IMR-90 (cell line): ENCODE data around the gene POC1B. TPM values are rescaled to one million over a fixed set of nuclear protein-coding genes. Genes with fewer than 3 reads are reported as not detected.

ENCODE experiments used
- ATAC-seq: fragments of 200-7000 bp; cut with Tn5 transposase; 2 replicates; pipeline ENCODE4 v1.9.1; 2020; ENCODE audit warnings: low read depth, mild to moderate bottlenecking, moderate library complexity
- BruUV-seq: library from RNA; stranded (reverse); fragments of 400-500 nt; replicated peaks from 2 replicates; lab custom pipeline; 2021; lab: Mats Ljungman, UMichigan
- CTCF ChIA-PET: fragments of 300-600 bp; formaldehyde crosslinking; extraction: SDS; loops from one replicate; lab custom pipeline; 2021; ENCODE audit warnings: antibody characterized with exemption; lab: Yijun Ruan, JAX
- POLR2A ChIA-PET: fragments of 300-600 bp; sonication (Branson Sonifier 250); formaldehyde crosslinking; loops from one replicate; lab custom pipeline; 2022; ENCODE audit warnings: antibody characterized with exemption; ENCODE audit not compliant: unreplicated experiment; lab: Charles Lee
- DNase-seq: peaks from one replicate; pipeline ENCODE4 v3.0.0; 2013
- H2AFZ ChIP-seq: replicated peaks from 2 replicates; pipeline ENCODE3; 2013; ENCODE audit warnings: low read length, mild to moderate bottlenecking; ENCODE audit not compliant: poor library complexity
- H2AK5ac ChIP-seq: 2 replicates; pipeline ENCODE4 v1.6.1; 2013; ENCODE audit warnings: low read depth, low read length, inconsistent platforms
- H2AK9ac ChIP-seq: replicated peaks from 2 replicates; pipeline ENCODE3; 2013; ENCODE audit warnings: mild to moderate bottlenecking, low read depth, low read length, moderate library complexity; ENCODE audit not compliant: poor library complexity
- H2BK120ac ChIP-seq: 2 replicates; pipeline ENCODE4 v1.6.1; 2013; ENCODE audit warnings: low read depth, low read length, inconsistent platforms
- H2BK15ac ChIP-seq: 3 replicates; pipeline ENCODE4 v1.6.1; 2013; ENCODE audit warnings: low read depth, low read length, inconsistent platforms
- H2BK20ac ChIP-seq: 2 replicates; pipeline ENCODE4 v1.6.1; 2013; ENCODE audit warnings: low read depth, mild to moderate bottlenecking, inconsistent platforms, low read length, moderate library complexity
- H2BK5ac ChIP-seq: 2 replicates; pipeline ENCODE4 v1.6.1; 2013; ENCODE audit warnings: mild to moderate bottlenecking, low read depth, low read length, inconsistent platforms; ENCODE audit not compliant: poor library complexity, severe bottlenecking
- H3K14ac ChIP-seq: replicated peaks from 2 replicates; pipeline ENCODE4 v1.6.1; 2013; ENCODE audit warnings: low read depth, low read length, inconsistent platforms
- H3K18ac ChIP-seq: 2 replicates; pipeline ENCODE4 v1.6.1; 2013; ENCODE audit warnings: low read depth, low read length, control low read depth
- H3K23ac ChIP-seq: 2 replicates; pipeline ENCODE4 v1.6.1; 2013; ENCODE audit warnings: low read depth, low read length, inconsistent platforms
- H3K27ac ChIP-seq: 2 replicates; pipeline ENCODE4 v1.5.1; 2013; ENCODE audit warnings: mild to moderate bottlenecking, control low read depth, low read length; ENCODE audit not compliant: insufficient read depth
- H3K27me3 ChIP-seq: 2 replicates; pipeline ENCODE4 v1.6.1; 2013; ENCODE audit warnings: low read length; ENCODE audit not compliant: control insufficient read depth, insufficient read depth
- H3K36me3 ChIP-seq: 2 replicates; pipeline ENCODE4 v1.6.1; 2013; ENCODE audit warnings: low read length, mixed read lengths; ENCODE audit not compliant: control insufficient read depth, insufficient read depth
- H3K4ac ChIP-seq: 2 replicates; pipeline ENCODE4 v1.6.1; 2013; ENCODE audit warnings: low read depth, low read length, inconsistent platforms
- H3K4me1 ChIP-seq: 2 replicates; pipeline ENCODE4 v1.6.1; 2013; ENCODE audit warnings: low read length, mixed read lengths; ENCODE audit not compliant: control insufficient read depth, insufficient read depth
- H3K4me2 ChIP-seq: 2 replicates; pipeline ENCODE4 v1.6.1; 2013; ENCODE audit warnings: low read depth, mild to moderate bottlenecking, control low read depth, low read length, moderate library complexity
- H3K4me3 ChIP-seq: 2 replicates; pipeline ENCODE4 v1.5.1; 2013; ENCODE audit warnings: low read depth, mild to moderate bottlenecking, control low read depth, low read length, moderate library complexity; ENCODE audit not compliant: insufficient read depth
- H3K56ac ChIP-seq: 2 replicates; pipeline ENCODE4 v1.6.1; 2013; ENCODE audit warnings: low read length, inconsistent platforms; ENCODE audit not compliant: insufficient read depth; ENCODE audit errors: extremely low read depth
- H3K79me1 ChIP-seq, 2 experiments: 2 replicates each; pipeline ENCODE4 v1.6.1; 2013; ENCODE audit warnings: low read length in 2 of 2, inconsistent platforms in 1 of 2, low read depth in 1 of 2
- H3K9ac ChIP-seq: 2 replicates; pipeline ENCODE4 v1.6.1; 2013; ENCODE audit warnings: low read depth, low read length, control low read depth
- H3K9me1 ChIP-seq: 2 replicates; pipeline ENCODE4 v1.6.1; 2013; ENCODE audit warnings: low read length, inconsistent platforms; ENCODE audit not compliant: insufficient read depth
- H3K9me3 ChIP-seq: 2 replicates; pipeline ENCODE4 v1.6.1; 2013; ENCODE audit warnings: low read length; ENCODE audit not compliant: control insufficient read depth, insufficient read depth
- H4K20me1 ChIP-seq: 2 replicates; pipeline ENCODE4 v1.6.1; 2013; ENCODE audit warnings: low read length, inconsistent platforms; ENCODE audit not compliant: insufficient read depth
- H4K5ac ChIP-seq: 2 replicates; pipeline ENCODE4 v1.6.1; 2013; ENCODE audit warnings: mild to moderate bottlenecking, low read depth, low read length, control low read depth
- H4K8ac ChIP-seq, 2 experiments: 2 replicates each; pipeline ENCODE4 v1.6.1; 2013; ENCODE audit warnings: low read depth in 2 of 2, low read length in 2 of 2, control low read depth in 1 of 2, inconsistent platforms in 1 of 2
- H4K91ac ChIP-seq: 2 replicates; pipeline ENCODE4 v1.6.1; 2013; ENCODE audit warnings: low read depth, low read length, inconsistent platforms; ENCODE audit not compliant: insufficient read depth
- BHLHE40 ChIP-seq: fragments of 150-350 bp; IDR thresholded peaks from 2 replicates; pipeline ENCODE4 v1.6.1; 2016; ENCODE audit warnings: mild to moderate bottlenecking, low read depth, low read length
- CEBPB ChIP-seq: IDR thresholded peaks from 2 replicates; pipeline ENCODE4 v1.6.1; 2012; ENCODE audit warnings: low read depth, low read length, improper control_type of control experiment
- MAFK ChIP-seq: IDR thresholded peaks from 2 replicates; pipeline ENCODE4 v1.6.1; 2012; ENCODE audit warnings: low read depth, low read length, improper control_type of control experiment
- MAZ ChIP-seq: IDR thresholded peaks from 2 replicates; pipeline ENCODE4 v1.6.1; 2012; ENCODE audit warnings: low read depth, mild to moderate bottlenecking, low read length, improper control_type of control experiment, moderate library complexity, borderline replicate concordance
- MXI1 ChIP-seq: IDR thresholded peaks from 2 replicates; pipeline ENCODE4 v1.6.1; 2012; ENCODE audit warnings: low read depth, mild to moderate bottlenecking, low read length, moderate library complexity, borderline replicate concordance
- RAD21 ChIP-seq: IDR thresholded peaks from 2 replicates; pipeline ENCODE4 v1.6.1; 2012; ENCODE audit warnings: low read length, improper control_type of control experiment
- RCOR1 ChIP-seq: IDR thresholded peaks from 2 replicates; pipeline ENCODE4 v1.6.1; 2012; ENCODE audit warnings: mild to moderate bottlenecking, low read length, improper control_type of control experiment; ENCODE audit not compliant: insufficient replicate concordance
- SMC3 ChIP-seq: fragments of 150-350 bp; IDR thresholded peaks from 2 replicates; pipeline ENCODE4 v1.6.1; 2016; ENCODE audit warnings: low read depth, mild to moderate bottlenecking, antibody characterized with exemption, low read length, moderate library complexity
- WGBS, 2 experiments: methylation state at CpG; one replicate each; pipeline versions ENCODE4 v1.1.5 to v1.1.7; 2013; ENCODE audit warnings: missing lambda C conversion rate in 2 of 2; ENCODE audit not compliant: insufficient read length in 1 of 2; ENCODE audit errors: extremely low coverage in 2 of 2; 5-methylcytosine and 5-hydroxymethylcytosine counted together
- dilution Hi-C: fragments of 300-500 bp; cut with HindIII; formaldehyde crosslinking; loops from one replicate; pipeline ENCODE4 v1.14.3; 2018; ENCODE audit warnings: low sequenced_read_pairs; ENCODE audit not compliant: unreplicated experiment
- in situ Hi-C: fragments of 300-500 bp; cut with MboI; formaldehyde crosslinking; loops from 3 replicates; pipeline ENCODE4 v1.14.3; 2019; ENCODE audit warnings: low sequenced_read_pairs, inconsistent platforms, mixed read lengths
- intact Hi-C: fragments of 100-400 bp; cut with micrococcal nuclease; formaldehyde crosslinking; loops from 2 replicates; pipeline ENCODE4 v1.10.0; 2022
- polyA plus RNA-seq, 3 experiments: library from polyadenylated mRNA; depleted of rRNA; stranded (reverse); fragments of >200 nt; gene quantifications; 2 replicates each; pipeline ENCODE4 v1.2.3, GENCODE V29; 2012; ENCODE audit warnings: low replicate concordance in 1 of 3
- total RNA-seq: library from RNA; depleted of rRNA; stranded (reverse); fragments of >200 nt; gene quantifications from 2 replicates; pipeline ENCODE4 v1.2.3, GENCODE V29; 2012
- TF ChIP-seq, protein P1 (sequence below): fragments of 150-350 bp; IDR thresholded peaks from 2 replicates; pipeline ENCODE4 v1.6.1; 2017; ENCODE audit warnings: mild to moderate bottlenecking, antibody characterized with exemption, low read length, low read depth
- TF ChIP-seq, protein P2 (sequence below): fragments of 150-350 bp; IDR thresholded peaks from 2 replicates; pipeline ENCODE4 v1.6.1; 2016; ENCODE audit warnings: low read depth, mild to moderate bottlenecking, low read length, moderate library complexity, borderline replicate concordance
- TF ChIP-seq, protein P3 (sequence below): conservative IDR thresholded peaks from 2 replicates; pipeline ENCODE4 v1.5.1; 2012; ENCODE audit warnings: mild to moderate bottlenecking, low read depth, low read length, improper control_type of control experiment

POC1B gene
- total and polyA plus RNA-seq, 2 of the 4 experiments (the other 2 are of a cell fraction): 5.0 to 10.4 TPM

DNA sequence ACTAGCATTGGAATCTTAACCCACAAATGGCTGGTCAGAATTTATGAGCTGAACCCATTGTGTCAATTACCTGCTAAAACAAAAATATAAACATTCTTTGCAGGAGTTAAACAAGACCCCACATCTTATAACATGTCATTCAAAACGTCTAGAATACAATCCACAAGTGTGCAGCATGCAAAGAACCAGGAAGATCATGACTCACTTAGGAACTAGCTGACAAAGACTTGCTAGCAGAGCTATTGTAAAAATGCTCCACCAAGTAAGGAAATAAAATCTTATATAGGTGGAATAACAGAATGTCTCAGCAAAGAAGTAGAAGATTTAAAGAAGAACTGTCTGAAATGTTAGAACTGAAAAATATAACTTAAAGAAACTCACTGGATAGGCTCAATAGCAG lies 26.5 kb upstream of the POC1B start:
- POLR2A ChIA-PET: no interaction called here
- peak; percentile 45 for DNase-seq
- Histone ChIP-seq H3K4me2 (no peak overlapping the region), H3K27me3 (no peaks in the 10 kb centered on the region), H3K79me1 (no peaks in the 10 kb centered on the region), H2AK9ac (no peak overlapping the region), H3K9ac (no peak overlapping the region), H2AFZ (no peak overlapping the region), H3K4ac (no peak overlapping the region), H3K9me3 (no peaks in the 10 kb centered on the region), H3K56ac (no peak overlapping the region), H4K8ac (no peak overlapping the region), H4K5ac (no peak overlapping the region), H3K23ac (no peak overlapping the region), H2BK15ac (no peak overlapping the region), H3K4me1 (no peaks in the 10 kb centered on the region), H4K91ac (no peak overlapping the region), H2BK120ac (no peak overlapping the region), H2BK5ac (no peak overlapping the region), H2BK20ac (no peak overlapping the region), H3K9me1 (no peaks in the 10 kb centered on the region), H3K14ac (no peak overlapping the region), H4K20me1 (no peaks in the 10 kb centered on the region), H3K27ac (no peak overlapping the region), H3K18ac (no peak overlapping the region), H3K4me3 (no peak overlapping the region), H3K36me3 (no peaks in the 10 kb centered on the region), H2AK5ac (no peak overlapping the region)
- ATAC-seq: peak; percentile 44; the same call in 1 of the 2 replicates
- WGBS, 2 experiments: no CpG with 5 or more reads among the region's 1 CpG
- CTCF ChIA-PET: no interaction called here
- dilution Hi-C loops (no loop called here), intact Hi-C loops (no loop called here), in situ Hi-C loops (no loop called here)
- TF ChIP-seq RCOR1 (no peak), MXI1 (no peak), RAD21 (no peak), MAZ (no peak), SMC3 (no peak), MAFK (no peak), BHLHE40 (no peak), CEBPB (no peak)
- TF ChIP-seq, protein P1, sequence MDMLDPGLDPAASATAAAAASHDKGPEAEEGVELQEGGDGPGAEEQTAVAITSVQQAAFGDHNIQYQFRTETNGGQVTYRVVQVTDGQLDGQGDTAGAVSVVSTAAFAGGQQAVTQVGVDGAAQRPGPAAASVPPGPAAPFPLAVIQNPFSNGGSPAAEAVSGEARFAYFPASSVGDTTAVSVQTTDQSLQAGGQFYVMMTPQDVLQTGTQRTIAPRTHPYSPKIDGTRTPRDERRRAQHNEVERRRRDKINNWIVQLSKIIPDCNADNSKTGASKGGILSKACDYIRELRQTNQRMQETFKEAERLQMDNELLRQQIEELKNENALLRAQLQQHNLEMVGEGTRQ: no peak
- TF ChIP-seq, protein P2, sequence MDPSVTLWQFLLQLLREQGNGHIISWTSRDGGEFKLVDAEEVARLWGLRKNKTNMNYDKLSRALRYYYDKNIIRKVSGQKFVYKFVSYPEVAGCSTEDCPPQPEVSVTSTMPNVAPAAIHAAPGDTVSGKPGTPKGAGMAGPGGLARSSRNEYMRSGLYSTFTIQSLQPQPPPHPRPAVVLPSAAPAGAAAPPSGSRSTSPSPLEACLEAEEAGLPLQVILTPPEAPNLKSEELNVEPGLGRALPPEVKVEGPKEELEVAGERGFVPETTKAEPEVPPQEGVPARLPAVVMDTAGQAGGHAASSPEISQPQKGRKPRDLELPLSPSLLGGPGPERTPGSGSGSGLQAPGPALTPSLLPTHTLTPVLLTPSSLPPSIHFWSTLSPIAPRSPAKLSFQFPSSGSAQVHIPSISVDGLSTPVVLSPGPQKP: no peak
- TF ChIP-seq, protein P3, sequence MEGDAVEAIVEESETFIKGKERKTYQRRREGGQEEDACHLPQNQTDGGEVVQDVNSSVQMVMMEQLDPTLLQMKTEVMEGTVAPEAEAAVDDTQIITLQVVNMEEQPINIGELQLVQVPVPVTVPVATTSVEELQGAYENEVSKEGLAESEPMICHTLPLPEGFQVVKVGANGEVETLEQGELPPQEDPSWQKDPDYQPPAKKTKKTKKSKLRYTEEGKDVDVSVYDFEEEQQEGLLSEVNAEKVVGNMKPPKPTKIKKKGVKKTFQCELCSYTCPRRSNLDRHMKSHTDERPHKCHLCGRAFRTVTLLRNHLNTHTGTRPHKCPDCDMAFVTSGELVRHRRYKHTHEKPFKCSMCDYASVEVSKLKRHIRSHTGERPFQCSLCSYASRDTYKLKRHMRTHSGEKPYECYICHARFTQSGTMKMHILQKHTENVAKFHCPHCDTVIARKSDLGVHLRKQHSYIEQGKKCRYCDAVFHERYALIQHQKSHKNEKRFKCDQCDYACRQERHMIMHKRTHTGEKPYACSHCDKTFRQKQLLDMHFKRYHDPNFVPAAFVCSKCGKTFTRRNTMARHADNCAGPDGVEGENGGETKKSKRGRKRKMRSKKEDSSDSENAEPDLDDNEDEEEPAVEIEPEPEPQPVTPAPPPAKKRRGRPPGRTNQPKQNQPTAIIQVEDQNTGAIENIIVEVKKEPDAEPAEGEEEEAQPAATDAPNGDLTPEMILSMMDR: no peak
- no TSS peak for BruUV-seq
